BJ (cell line): Measurements from ENCODE around the gene KRT76. TPM values are rescaled to one million over a fixed set of nuclear protein-coding genes. Genes with fewer than 3 reads are reported as not detected.
"Not testable (repeated sequence)": the region's sequence is repeated elsewhere in the genome, so short reads cannot be mapped to it uniquely, and the experiment has no call there.

Source experiments
- CTCF ChIA-PET: fragments of 350-600 bp; formaldehyde crosslinking; extraction: SDS; loops from one replicate; lab custom pipeline; 2021; ENCODE audit warnings: antibody characterized with exemption, inconsistent platforms; lab: Yijun Ruan, JAX
- POLR2A ChIA-PET: fragments of 300-600 bp; sonication (Branson Sonifier 250); formaldehyde crosslinking; extraction: SDS; loops from one replicate; lab custom pipeline; 2021; ENCODE audit warnings: antibody characterized with exemption; lab: Charles Lee
- DNase-seq: peaks from one replicate; pipeline ENCODE4 v3.0.0-alpha.2; 2011; ENCODE audit warnings: low read depth
- H3K27me3 ChIP-seq: 2 replicates; pipeline ENCODE4 v1.6.0; 2011; ENCODE audit warnings: low read length; ENCODE audit not compliant: control insufficient read depth, insufficient read depth
- H3K36me3 ChIP-seq: 2 replicates; pipeline ENCODE4 v1.5.1; 2011; ENCODE audit warnings: low read length; ENCODE audit not compliant: control insufficient read depth, insufficient read depth
- H3K4me3 ChIP-seq: 2 replicates; pipeline ENCODE4 v1.5.1; 2011; ENCODE audit warnings: low read depth, mild to moderate bottlenecking, control low read depth, low read length
- CTCF ChIP-seq: IDR thresholded peaks from 2 replicates; pipeline ENCODE4 v1.5.1; 2011; ENCODE audit warnings: low read depth, mild to moderate bottlenecking, control low read depth, inconsistent platforms, low read length, moderate library complexity; ENCODE audit not compliant: insufficient read depth
- polyA plus RNA-seq: library from polyadenylated mRNA; depleted of rRNA; stranded (reverse); fragments of >200 nt; gene quantifications from 2 replicates; pipeline ENCODE4 v1.2.3, GENCODE V29; 2011

The KRT76 gene
- polyA plus RNA-seq, 1 experiment = not detected

DNA sequence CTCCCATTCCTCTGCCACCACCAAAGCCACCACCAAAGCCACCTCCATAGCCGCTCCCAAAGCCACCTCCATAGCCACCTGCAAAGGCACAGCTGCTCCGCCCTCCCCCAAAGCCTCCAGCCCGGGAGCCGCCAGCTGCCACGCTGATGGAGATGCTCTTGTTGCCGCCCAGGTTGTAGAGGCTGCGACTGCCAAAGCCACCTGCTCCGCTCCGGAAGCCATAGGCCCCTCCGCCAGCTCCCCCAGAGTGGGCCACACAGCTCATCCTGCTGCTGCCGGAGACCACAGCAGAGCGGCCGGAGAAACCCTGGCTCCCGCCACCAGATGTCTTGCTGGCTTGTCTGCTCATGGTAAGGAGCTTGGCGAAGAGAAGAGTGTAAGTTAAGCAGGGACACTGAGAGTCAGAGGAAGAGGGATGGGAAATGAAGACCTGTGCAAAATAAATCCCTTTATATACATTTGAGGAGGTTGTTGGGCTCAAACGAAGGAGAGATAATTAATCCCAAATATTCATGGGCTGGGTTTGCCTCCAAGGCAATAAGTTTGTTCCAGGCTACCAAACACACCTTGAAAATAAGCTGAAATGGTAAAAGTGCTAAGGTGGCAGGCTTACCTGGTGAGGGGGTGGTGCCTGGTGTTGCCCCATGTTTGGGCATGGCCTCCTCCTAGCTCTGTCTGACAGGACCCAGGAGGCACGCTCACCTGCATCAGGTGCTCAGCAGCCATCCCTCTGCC is 18.7 kb upstream of the KRT76 start, which contains the start of gene KRT3:
KRT3 (minus strand) TSS at position 424 of the 735 bp plus-strand sequence; CDS start at position 349, 75 bp downstream.
- DNase-seq = no peak
- no peaks in the 10 kb centered on the region for H3K36me3 ChIP-seq
- no peak within 1 kb of the TSS for H3K4me3 ChIP-seq
- ChIA-PET POLR2A (no interaction called here), CTCF (interaction anchor here (0.6 kb wide), 1 partner anchor 70 kb away, joined by 3 read pairs; no protein-coding TSS in a partner anchor)
- TF ChIP-seq CTCF = no peak
- peaks cover 7% of the 10 kb centered on the region; the same call in 1 of the 2 replicates for H3K27me3 ChIP-seq

DNA sequence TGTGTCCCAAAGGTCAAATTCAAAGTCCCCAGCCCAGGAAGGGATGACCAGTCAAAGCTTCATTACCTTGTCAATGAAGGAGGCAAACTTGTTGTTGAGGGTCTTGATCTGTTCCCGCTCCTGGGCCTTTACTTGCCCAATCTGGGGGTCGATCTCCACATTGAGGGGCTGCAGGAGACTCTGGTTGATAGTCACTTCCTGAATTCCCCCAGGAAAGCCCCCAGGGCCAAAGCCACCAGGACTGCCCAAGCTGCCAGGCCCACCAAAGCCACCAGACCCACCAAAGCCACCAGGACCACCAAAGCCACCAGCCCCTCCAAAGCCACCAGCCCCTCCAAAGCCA is 18.2 kb upstream of the KRT76 start:
- POLR2A ChIA-PET, CTCF ChIA-PET, H3K4me3 ChIP-seq, DNase-seq, H3K36me3 ChIP-seq: not testable (repeated sequence)
- H3K27me3 ChIP-seq = peaks cover 11% of the 10 kb centered on the region

DNA sequence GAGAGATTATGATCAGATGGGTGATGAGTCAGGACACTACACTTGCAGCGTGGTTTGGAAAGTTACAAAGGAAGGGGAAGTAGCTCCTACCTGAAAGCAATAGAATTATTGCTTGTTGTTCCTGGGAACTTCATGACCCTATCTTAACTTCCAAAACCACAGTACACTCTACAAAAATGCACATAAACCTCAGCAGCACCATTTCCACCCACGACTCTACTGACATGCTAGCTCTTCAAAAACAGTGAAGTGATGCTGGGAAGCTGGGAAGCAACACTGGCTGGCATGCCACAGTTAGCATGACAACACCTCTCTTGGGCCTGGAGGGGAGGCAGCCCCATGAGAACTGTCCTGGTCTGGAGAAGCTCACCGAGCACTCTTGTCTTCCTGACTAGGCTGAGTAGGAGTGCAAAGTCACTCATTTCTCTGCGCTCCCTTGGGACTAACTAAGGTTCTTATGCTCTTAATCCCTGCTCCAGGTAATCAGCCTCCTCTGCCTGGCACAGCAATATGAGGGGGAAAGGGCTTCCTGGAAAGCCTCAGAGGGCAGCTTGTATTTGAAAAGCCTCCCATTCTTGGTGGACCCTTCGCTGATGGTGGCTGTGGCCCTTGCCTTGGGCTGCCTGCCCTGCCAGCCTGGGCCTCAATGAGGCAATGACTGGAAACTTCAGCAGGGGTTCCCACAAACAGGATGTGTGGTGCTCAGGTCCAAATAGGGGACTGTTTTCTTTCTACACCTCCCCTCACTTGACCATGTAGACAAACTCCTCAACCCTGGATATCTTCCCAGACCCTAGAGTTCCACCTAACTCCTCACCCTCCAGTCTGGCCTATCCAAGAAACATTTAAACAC is 17.6 kb upstream of the KRT76 start:
- CTCF ChIA-PET = interaction anchor here (1.0 kb wide), 1 partner anchor 39 kb away, joined by 3 read pairs; no protein-coding TSS in a partner anchor
- no peak for DNase-seq
- no peak overlapping the region for H3K4me3 ChIP-seq
- POLR2A ChIA-PET = no interaction called here
- H3K36me3 ChIP-seq = no peaks in the 10 kb centered on the region
- H3K27me3 ChIP-seq = peaks cover 13% of the 10 kb centered on the region
- no peak for TF ChIP-seq CTCF

- no peak for DNase-seq
- POLR2A ChIA-PET = no interaction called here
- CTCF ChIA-PET = interaction anchor here (0.9 kb wide), 1 partner anchor 16 kb away, joined by 3 read pairs; no protein-coding TSS in a partner anchor
Measured at GRCh38 chr12:52792185-52793029, 15.3 kb upstream of the KRT76 start.

More at GRCh38 chr12:52792185-52793029, 15.3 kb upstream of the KRT76 start:
- no peaks in the 10 kb centered on the region for H3K36me3 ChIP-seq
- H3K27me3 ChIP-seq = peaks cover 26% of the 10 kb centered on the region
- H3K4me3 ChIP-seq = no peak overlapping the region
- no peak for TF ChIP-seq CTCF
